Gastrocnemius medialis (tissue), 4 donors: ENCODE measurements around the gene HYDIN.

Source experiments
- CTCF ChIP-seq, 5 experiments: fragments of 450-650 bp in 3 of 5; fragments of 200-600 bp in 2 of 5; sonication (generic) in 2 of 5; IDR thresholded peaks in 4 of 5; conservative IDR thresholded peaks in 1 of 5; 1 replicate in 4 of 5; 2 replicates in 1 of 5; pipeline ENCODE4 v1.5.1; 2016 to 2019; ENCODE audit warnings: antibody characterized with exemption in 5 of 5, mild to moderate bottlenecking in 3 of 5, moderate library complexity in 3 of 5
- POLR2A ChIP-seq, 2 donors: fragments of 450-650 bp; IDR thresholded peaks; one replicate each; pipeline ENCODE4 v1.6.1; 2017; ENCODE audit warnings: antibody characterized with exemption in 2 of 2, mild to moderate bottlenecking in 2 of 2, moderate library complexity in 2 of 2

GRCh38 chr16:70764632-70765031, 465.9 kb downstream of the HYDIN start:
- no peak for TF ChIP-seq CTCF (IDR thresholded peaks at IDR 0.05 in 4 of 5, conservative IDR thresholded peaks at IDR 0.05 in 1 of 5)
- TF ChIP-seq POLR2A (IDR thresholded peaks at IDR 0.05), result no peak
